ENCODE data around the gene LCN6. TPM values are rescaled to one million over a fixed set of nuclear protein-coding genes. Genes with fewer than 3 reads are reported as not detected.
"Not testable (repeated sequence)": the region's sequence is repeated elsewhere in the genome, so short reads cannot be mapped to it uniquely, and the experiment has no call there.

The LCN6 gene
- total and polyA plus RNA-seq, 11 donors = 0.81 to 101 (median 18.4) TPM

DNA sequence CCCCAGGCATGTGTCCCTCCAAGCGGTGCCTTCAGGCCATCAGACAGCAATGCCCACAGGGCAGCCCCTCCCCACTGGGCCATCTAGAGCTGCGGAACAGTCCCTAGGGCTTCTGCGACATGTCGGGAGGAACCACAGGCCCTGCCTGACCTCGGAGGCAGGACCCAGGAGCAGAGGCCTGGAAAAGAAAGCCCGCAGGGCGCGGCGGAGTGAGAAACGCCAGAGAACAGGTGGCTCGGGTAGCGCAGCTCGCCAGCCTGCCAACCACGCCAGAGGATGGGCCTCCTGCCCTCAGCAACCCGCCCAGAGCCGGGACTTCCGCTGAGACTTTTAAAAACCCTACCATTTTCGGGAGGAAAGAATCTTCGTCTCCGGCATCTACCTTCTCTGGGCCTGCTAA is 9.0 kb upstream of the LCN6 start:
- Histone ChIP-seq H3K9me3 (peaks cover 0 to 10% (median 0%) of the 10 kb centered on the region in 12 donors), H3K27me3 (peaks cover 0 to 2% (median 0%) of the 10 kb centered on the region in 9 donors), H3K27ac (no peak overlapping the region), H3K4me3 (no peak overlapping the region), H3K36me3 (no peaks in the 10 kb centered on the region), H3K4me1 (peaks cover 0 to 13% (median 0%) of the 10 kb centered on the region in 12 donors)
- 88 to 94% (median 92%) methylated on average over 18 to 20 of the region's 20 CpGs for WGBS, 4 donors
- intact Hi-C loops (cut with DNase I) = no loop called here
- DNase-seq (peak in 2 of 5 donors; percentile 6 to 60), ATAC-seq (no peak)
- TF ChIP-seq, protein P1, sequence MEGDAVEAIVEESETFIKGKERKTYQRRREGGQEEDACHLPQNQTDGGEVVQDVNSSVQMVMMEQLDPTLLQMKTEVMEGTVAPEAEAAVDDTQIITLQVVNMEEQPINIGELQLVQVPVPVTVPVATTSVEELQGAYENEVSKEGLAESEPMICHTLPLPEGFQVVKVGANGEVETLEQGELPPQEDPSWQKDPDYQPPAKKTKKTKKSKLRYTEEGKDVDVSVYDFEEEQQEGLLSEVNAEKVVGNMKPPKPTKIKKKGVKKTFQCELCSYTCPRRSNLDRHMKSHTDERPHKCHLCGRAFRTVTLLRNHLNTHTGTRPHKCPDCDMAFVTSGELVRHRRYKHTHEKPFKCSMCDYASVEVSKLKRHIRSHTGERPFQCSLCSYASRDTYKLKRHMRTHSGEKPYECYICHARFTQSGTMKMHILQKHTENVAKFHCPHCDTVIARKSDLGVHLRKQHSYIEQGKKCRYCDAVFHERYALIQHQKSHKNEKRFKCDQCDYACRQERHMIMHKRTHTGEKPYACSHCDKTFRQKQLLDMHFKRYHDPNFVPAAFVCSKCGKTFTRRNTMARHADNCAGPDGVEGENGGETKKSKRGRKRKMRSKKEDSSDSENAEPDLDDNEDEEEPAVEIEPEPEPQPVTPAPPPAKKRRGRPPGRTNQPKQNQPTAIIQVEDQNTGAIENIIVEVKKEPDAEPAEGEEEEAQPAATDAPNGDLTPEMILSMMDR (IDR thresholded peaks at IDR 0.05) = no peak
- TF ChIP-seq POLR2A (IDR thresholded peaks at IDR 0.05) = no peak

DNA sequence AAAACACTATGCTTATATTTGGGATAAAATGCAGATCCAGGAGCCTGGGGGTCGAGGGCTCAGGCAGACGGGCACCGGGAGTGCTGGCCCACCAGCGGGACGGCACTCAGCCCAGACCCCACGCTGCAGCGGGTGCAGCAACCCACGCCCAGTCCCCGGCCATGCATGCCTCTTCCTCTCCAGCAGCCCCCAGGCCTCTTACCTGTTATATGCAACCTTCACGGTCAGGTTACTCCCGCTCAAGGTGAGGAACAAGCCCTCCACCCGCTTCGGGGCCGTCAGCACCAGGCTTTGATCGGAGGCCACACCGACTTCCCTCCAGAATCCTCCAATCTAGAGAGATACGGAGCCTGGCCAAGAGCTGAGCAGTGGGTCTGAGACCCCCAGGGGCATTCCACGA is 8.5 kb upstream of the LCN6 start:
- Histone ChIP-seq H3K4me1 (peaks cover 0 to 13% (median 0%) of the 10 kb centered on the region in 12 donors), H3K4me3 (no peak overlapping the region), H3K27me3 (no peaks in the 10 kb centered on the region), H3K27ac (no peak overlapping the region), H3K36me3 (no peaks in the 10 kb centered on the region), H3K9me3 (peaks cover 0 to 11% (median 0%) of the 10 kb centered on the region in 12 donors)
- ATAC-seq (no peak), DNase-seq (peak in 2 of 5 donors; percentile 16 to 61)
- intact Hi-C loops (cut with DNase I) = no loop called here
- WGBS, 4 donors = 92 to 95% (median 94%) methylated on average over 18 of the region's 18 CpGs
- no peak for TF ChIP-seq POLR2A (IDR thresholded peaks at IDR 0.05)
- TF ChIP-seq, protein P1 (IDR thresholded peaks at IDR 0.05) = no peak

DNA sequence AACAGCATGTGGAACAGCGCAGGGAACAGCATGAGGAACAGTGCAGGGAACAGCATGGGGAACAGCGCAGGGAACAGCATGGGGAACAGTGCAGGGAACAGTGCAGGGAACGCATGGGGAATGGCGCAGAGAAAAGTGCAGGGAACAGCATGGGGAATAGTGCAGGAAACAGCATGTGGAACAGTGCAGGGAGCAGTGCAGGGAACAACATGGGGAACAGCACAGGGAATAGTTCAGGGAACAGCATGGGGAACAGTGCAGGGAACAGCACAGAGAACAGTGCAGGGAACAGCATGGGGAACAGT is 7.8 kb upstream of the LCN6 start:
- TF ChIP-seq, protein P1 (IDR thresholded peaks at IDR 0.05) = no peak
- no peak for TF ChIP-seq POLR2A (IDR thresholded peaks at IDR 0.05)
- H3K4me1 ChIP-seq = peaks cover 0 to 11% (median 0%) of the 10 kb centered on the region in 12 donors
- peaks cover 0 to 18% (median 0%) of the 10 kb centered on the region in 12 donors for H3K9me3 ChIP-seq
- ATAC-seq (no peak), DNase-seq (peak in 1 of 5 donors; percentile 6)
- no peaks in the 10 kb centered on the region for H3K27me3 ChIP-seq
- intact Hi-C loops (cut with DNase I) = no loop called here
- H3K27ac ChIP-seq = no peak overlapping the region
- no peaks in the 10 kb centered on the region for H3K36me3 ChIP-seq
- WGBS, 4 donors = 87 to 99% (median 96%) methylated on average over 4 of the region's 4 CpGs
- no peak overlapping the region for H3K4me3 ChIP-seq

DNA sequence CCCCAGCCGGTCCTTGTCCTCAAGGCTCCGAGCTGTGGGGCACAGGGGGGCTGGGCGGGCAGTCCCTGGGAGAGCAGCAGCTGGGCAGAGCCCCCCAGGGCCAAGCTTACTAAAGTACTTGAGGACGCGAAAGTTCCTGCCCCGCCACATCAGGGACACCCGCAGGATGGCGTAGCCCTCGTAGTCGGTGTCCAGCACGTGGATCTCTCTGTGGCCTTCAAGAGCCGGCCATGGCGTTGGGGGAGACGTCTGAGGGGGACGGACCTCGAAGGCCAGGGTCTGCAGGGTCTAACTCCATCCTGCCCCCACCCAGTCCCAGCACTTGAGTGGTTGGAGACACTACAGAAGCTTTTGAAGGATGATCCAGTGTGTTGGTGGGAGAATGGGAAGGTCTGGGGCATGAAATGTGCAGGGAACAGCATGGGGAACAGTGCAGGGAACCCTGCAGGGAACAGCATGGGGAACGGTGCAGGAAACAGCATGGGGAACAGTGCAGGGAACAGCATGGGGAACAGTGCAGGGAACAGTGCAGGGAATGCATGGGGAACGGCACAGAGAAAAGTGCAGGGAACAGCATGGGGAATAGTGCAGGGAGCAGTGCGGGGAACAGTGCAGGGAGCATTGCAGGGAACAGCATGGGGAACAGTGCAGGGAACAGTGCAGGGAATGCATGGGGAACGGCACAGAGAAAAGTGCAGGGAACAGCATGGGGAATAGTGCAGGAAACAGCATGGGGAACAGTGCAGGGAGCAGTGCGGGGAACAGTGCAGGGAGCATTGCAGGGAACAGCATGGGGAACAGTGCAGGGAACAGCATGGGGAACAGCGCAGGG is 7.2 kb upstream of the LCN6 start:
- WGBS, 4 donors = 91 to 93% (median 92%) methylated on average over 20 to 22 of the region's 22 CpGs
- peak in 2 of 5 donors; percentile 6 to 25 for DNase-seq
- H3K4me1 ChIP-seq; H3K27ac ChIP-seq; H3K4me3 ChIP-seq; H3K27me3 ChIP-seq; ATAC-seq; H3K36me3 ChIP-seq; intact Hi-C loops (cut with DNase I): not testable (repeated sequence)
- peaks cover 0 to 18% (median 0%) of the 10 kb centered on the region in 12 donors for H3K9me3 ChIP-seq
